GM12864 (cell line): ENCODE data around the gene MPI.
"Not testable (repeated sequence)": the region's sequence is repeated elsewhere in the genome, so short reads cannot be mapped to it uniquely, and the experiment has no call there.

Experiments
- DNase-seq: peaks from one replicate; pipeline ENCODE4 v3.0.0-alpha.2; 2011; ENCODE audit warnings: low read depth
- H3K4me3 ChIP-seq: 2 replicates; pipeline ENCODE4 v1.5.1; 2011; ENCODE audit warnings: mild to moderate bottlenecking, low read depth, low read length, control low read depth
- TF ChIP-seq, protein P1 (sequence below): IDR thresholded peaks from 2 replicates; pipeline ENCODE4 v1.5.1; 2011; ENCODE audit warnings: low read depth, mild to moderate bottlenecking, moderate library complexity, low read length, control low read depth, inconsistent platforms; ENCODE audit errors: missing control alignments

MPI gene

DNA sequence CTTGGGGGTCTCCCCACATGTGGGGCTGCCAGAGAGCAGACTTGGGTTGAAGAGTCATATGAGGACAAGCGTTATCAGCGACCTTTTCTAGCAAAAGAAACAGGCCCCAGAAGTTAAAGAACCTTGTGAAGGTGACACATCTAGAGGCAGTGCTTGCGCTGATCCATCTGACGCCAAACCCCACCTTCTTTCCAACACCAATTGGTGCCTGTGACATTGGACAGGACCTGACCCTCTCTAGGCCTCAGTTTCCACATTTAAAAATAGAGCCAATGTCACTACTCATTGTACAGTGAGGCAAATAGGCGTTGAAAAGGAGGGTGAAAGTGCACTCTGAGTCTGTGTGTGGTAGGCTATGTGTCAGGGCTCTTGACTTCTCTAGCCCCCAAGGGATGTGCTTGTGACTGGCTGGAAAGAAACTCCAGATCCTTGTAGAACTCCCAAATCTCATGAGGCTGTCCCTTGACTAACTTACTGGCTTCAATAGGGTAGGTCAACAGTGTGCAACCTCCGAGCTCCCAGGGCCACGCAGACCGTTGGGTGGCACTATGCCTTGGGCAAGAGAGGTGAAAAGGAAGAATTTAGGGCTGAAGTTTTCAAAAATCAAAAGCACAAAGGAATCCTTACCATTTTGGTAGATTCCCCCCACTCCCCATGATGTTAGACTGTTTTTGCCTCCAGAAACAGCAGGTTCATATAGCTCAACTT, 17.5 kb downstream of the MPI start:
- no peak for DNase-seq
- peak overlapping the region; percentile 82 for H3K4me3 ChIP-seq
- TF ChIP-seq, protein P1, sequence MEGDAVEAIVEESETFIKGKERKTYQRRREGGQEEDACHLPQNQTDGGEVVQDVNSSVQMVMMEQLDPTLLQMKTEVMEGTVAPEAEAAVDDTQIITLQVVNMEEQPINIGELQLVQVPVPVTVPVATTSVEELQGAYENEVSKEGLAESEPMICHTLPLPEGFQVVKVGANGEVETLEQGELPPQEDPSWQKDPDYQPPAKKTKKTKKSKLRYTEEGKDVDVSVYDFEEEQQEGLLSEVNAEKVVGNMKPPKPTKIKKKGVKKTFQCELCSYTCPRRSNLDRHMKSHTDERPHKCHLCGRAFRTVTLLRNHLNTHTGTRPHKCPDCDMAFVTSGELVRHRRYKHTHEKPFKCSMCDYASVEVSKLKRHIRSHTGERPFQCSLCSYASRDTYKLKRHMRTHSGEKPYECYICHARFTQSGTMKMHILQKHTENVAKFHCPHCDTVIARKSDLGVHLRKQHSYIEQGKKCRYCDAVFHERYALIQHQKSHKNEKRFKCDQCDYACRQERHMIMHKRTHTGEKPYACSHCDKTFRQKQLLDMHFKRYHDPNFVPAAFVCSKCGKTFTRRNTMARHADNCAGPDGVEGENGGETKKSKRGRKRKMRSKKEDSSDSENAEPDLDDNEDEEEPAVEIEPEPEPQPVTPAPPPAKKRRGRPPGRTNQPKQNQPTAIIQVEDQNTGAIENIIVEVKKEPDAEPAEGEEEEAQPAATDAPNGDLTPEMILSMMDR = no peak

DNA sequence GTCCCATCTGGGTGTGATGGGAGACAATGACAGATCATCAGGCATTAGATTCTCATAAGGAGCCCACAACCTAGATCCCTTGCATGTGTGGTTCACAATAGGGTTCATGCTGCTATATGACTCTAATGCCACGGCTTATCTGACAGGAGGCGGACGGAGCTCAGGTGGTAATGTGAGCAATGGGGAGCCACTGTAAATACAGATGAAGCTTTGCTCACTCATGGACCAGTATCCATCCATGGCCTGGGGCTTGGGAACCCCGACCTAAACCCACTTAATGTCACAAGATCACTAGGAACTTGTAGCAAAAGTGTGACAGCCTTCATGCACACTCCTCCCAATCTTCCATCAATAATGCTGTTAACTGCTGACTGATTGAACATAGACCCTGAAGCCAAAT, 18.8 kb downstream of the MPI start:
- no peak for DNase-seq
- H3K4me3 ChIP-seq = no peak overlapping the region
- TF ChIP-seq, protein P1 = no peak

DNA sequence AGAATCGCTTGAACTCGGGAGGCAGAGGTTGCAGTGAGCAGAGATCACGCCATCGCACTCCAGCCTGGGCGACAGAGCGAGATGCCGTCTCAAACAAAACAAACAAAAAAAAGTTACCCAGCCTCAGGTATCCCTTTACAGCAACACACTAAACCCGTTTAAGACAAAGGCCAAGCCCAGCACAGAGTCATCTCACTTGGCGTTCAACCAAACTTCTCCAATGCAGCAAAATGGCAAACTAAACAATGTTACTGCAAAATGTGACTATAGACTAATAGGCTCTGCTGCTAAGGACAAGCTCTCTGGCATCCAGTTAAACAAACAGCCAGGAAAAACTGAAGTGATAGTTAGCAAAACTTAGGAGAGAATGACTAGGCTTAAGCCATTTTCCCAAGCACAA, 23.2 kb downstream of the MPI start:
- no peak for DNase-seq
- no peak overlapping the region for H3K4me3 ChIP-seq
- TF ChIP-seq, protein P1 = no peak

DNA sequence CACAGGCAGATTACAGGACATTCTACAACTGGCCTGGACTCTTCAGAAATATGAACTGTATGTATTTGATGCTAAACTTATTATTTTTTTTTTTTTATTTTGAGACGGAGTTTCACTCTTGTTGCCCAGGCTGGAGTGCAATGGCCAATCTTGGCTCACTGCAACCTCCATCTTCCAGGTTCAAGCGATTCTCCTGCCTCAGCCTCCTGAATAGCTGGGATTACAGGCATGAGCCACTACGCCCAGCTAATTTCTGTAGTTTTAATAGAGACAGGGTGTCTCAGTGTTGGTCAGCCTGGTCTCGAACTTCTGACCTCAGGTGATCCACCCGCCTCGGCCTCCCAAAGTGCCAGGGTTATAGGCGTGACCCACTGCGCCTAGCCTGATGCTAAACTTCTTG, 24.0 kb downstream of the MPI start:
- not testable (repeated sequence) for H3K4me3 ChIP-seq, DNase-seq

DNA sequence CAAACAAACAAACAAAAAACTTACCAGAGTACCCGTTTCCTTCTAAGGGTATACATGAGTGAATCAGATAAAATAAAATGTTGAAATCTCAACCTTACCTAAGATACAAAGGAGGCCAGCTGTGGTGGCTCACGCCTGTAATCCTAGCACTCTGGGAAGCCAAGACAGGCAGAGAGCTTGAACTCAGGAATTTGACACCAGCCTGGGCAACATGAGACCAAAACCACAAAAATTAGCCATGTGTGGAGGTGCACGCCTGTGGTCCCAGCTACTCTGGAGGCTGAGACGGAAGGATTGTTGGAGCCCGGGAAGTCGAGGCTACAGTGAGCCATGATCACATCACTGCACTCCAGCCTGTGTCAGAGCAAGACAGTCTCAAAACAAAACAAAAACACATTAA, 27.8 kb downstream of the MPI start:
- DNase-seq = no peak
- TF ChIP-seq, protein P1 = no peak

DNA sequence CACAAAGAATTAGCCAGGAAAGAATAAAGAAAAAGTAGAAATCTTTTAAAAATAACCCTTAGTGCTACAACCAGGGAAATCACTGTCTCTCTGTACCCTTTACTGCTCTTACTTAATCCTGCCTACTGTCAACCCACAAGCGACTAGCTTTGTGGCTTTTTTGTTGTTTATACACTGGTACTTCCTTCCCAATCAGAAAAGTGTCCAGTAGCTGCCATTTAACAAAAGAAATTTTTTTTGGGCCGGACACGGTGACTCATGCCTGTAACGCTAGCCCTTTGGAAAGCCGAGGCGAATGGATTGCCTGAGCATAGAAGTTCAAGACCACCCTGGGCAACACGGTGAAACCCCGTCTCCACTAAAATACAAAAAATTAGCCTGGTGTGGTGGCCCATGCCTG, 30.6 kb downstream of the MPI start:
- no peak for DNase-seq
- no peak overlapping the region for H3K4me3 ChIP-seq
- TF ChIP-seq, protein P1 = no peak

More for the DNA sequence above, 27.8 kb downstream of the MPI start:
- no peak overlapping the region for H3K4me3 ChIP-seq

DNA sequence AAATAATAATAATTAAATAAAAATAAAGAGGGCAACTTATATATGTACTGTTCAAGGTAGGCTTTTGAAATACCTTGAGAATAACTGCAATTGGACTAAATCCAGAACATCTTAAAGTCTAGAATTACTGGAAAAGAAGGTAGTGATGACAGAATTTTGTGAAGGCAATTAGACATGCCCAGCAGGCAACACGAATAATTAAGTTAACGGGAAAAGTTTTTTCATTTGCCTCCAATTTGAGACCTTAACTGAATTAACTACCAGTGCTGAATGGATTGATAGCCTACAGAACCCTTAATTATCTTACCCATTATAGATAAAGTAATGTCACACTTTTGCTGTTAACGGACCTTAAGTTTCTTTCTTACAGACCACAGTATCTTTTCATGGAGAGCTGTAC, 34.7 kb downstream of the MPI start:
- no peak for DNase-seq
- H3K4me3 ChIP-seq = no peak overlapping the region
- TF ChIP-seq, protein P1 = no peak
